HCEC 1CT (cell line): ENCODE results near the gene MICAL3.

Experiments used
- DNase-seq: peaks from one replicate; pipeline ENCODE4 v3.0.0-alpha.2; 2017

The MICAL3 gene

DNA sequence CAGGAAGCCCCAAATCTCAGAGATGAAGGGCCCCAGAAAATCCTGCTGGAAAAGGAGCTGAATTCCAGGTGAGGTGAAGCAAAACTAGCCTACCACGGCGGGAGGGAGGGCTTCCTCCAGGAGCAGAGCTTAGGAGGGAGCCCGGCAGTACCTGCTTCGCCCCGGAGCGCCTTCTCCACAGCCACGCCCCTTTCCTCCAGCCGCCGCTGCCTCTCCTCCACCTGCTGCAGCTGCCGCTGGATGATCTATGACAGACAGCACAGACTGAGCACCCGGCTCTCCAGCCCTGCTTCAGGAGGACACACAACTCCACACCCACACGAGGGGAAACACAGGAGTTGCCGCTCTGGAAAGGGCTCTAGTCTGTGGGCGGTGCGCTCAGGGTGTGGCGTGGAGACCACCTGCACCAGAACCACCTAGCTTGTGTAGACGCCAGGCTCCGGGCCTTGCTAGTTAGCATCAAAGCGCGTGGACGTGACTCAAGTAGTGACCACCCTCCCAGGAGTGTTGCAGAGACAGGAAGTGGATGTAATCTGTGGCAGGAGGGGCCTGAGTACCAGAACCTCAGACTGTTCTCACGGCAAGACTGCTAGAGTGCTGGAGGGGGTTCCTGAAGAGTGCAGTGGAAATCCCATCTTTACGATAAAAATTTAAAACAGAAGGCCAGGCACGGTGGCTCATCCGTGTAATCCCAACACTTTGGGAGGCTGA is 215.5 kb downstream of the MICAL3 start:
- DNase-seq = no peak

DNA sequence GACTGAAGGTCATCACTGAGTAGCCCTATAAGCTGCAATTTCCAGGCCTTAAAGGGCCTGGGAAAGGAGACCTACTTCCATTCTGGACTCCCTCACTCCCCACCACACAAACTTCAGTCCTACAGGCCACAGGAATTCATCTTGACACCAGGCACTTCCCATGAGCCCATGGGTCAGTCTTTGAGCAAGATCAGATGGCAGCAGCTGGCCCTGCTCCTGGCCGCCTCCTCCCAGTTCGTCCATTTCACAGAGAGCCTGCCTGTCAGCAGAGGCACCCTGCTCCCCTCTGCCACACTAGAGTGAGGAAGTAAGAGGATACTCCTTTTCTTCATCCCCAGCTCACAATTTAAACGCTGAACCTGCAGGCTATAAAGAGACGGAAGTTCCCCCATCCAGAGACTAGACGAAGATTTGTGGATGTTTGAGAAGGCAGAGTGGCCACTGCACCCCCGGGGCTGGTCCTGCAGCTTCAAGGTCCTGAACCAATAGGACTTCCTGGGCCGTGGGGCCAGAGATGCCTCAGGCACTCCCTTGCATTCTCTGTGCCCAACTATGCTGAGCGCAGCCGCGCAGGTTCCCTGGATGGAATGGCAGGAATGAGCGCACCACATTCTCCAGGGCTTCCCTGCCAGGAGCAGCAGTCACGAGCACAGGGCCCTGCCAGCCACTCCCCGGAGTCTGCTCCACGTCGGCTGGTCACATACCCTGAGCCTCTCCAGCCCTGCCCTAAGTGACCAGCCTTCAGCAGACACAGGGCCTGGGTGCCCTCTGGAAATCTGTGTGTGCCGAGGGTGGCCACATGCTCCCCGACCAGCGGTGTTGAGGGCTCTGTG is 216.6 kb downstream of the MICAL3 start:
- DNase-seq = no peak

DNA sequence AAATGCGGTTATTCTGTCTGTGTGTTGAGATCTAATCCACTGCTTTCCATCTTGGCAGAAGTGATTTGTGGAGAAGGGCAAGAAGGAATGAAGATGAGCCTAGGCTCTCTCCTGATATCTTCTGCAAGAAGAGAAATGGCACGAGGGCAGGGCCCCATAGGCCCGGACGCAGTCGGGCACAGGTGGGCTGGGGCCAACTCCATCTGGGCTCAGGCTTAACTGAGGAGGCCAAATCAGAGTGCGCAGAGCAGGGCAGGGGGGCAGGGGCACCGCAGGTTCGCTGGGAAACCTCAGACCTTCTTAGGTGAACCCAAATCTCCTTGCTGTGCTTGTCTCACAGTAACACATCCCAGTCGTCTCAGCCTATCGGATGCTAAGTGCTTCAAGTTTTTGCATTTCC is 217.3 kb downstream of the MICAL3 start:
- DNase-seq = no peak

DNA sequence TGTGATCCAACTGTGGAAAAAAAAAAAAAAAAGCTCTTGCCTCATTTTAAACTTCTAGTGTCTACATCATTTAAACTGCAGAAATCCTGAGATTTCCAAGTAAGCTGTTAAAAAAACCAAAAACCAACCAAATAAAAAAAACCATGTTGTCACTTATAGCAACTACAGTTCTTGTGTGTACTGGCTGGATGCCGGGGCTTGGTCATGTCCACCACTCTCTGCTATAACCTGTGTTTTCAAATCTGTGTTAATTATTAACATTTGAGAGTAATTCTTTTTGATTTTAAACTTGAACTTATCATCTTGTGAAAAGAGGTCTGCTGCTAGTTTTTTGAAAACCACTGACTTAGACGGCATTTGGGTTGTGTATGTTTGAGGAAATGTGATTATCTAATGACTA is 217.9 kb downstream of the MICAL3 start:
- no peak for DNase-seq

DNA sequence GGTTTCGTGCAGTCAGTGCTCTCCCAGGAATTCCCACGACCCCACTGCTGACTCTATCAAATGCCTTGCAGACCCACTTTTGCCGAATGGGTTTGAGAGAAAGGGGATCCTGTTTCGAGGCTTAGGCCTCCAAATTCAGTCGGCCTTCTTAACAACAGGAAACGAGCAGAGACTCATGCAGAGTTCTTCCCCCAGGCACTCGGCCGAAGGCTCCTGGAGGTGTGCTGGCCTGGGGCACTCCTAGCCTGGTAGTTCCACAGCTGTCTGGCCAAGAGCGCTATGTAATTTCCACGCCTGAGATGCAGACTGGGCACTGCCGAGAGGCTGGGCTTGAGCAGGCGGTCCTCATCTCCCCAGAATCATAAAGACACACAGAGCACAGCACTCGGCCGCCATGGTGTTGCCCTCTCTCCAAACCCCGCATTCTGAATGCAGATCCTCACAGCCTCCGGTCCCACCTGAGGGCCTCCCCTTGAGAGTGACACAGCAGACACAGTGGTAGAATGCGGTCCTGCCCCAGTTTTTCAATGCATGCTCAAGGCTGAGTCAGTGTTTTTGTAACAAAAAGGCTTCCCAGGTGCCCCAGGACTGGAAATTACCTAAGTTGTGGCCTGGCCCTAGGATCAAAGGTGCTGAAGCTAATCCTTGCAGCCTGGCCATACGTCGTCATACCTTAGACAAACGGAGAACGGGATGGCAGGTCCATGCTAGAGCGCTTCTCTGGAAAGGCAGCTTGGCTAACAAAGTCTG is 219.9 kb downstream of the MICAL3 start:
- DNase-seq = no peak

DNA sequence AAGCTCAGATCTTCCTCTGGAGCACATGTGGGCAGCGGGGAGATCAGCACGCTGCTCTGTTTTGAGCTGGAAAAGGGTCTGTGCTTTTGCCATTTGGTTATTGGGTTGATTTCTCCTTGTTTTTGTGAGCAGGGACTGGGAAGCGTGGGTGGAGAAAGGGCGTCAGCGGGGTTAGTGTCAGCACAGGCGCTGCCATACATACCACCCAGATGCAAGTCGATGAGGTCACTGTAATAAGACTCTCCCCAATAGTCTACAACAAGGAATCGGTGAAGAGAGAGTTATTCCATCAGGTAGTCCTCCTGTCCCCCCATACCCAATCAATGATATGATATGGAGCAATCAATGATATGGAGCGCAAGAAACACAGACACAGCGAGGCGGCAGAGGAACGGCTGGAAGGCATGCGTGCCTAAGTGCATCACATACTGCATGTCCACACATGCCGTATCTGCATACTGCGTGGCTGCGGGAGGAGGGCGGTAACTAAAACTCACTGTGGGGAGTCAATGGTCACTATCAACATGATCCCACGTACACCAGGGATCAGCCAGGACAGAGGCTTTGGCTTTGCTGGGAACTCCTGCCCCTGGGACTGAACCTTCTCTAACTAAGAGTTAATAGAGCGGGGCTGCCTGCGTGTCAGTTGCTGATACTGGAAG is 220.6 kb downstream of the MICAL3 start:
- DNase-seq = no peak

DNA sequence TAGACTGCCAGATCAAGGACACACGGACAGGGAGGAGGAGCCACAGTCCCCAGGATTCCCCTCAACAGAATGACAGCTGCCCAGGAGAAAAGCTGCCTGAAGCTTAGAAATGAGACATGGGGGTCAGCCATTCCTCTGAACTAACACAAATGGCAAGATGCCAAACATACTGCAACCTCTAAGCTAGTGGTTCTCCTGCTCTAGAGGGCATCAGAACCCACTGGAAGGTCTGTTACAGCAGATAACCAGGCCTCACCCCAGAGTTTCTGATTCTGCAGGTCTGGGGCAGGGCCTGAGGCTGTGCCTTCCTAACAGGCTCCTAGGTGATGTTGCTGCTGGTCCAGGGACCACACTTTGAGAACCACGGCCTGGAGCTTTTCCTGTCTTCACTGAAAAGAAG is 221.5 kb downstream of the MICAL3 start:
- no peak for DNase-seq

DNA sequence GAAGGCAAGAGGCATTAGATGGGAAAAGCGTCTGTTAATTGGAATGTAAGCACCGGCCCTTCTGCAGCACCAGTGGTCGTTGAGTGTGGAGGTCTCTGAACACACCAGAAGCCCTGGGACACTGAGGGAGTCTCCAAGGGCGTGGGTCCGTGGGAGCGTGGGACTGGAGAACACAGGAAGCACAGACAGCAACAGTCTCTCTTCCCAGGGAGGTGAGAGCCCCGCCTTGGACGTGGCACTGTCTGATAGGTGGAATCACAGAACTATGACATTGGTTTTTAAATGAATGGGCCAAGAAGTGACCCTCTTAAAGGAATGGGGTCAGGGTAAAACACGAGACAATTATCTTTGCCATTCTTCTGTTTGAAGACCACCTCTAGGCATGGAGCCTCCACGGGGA is 221.9 kb downstream of the MICAL3 start:
- DNase-seq = no peak

DNA sequence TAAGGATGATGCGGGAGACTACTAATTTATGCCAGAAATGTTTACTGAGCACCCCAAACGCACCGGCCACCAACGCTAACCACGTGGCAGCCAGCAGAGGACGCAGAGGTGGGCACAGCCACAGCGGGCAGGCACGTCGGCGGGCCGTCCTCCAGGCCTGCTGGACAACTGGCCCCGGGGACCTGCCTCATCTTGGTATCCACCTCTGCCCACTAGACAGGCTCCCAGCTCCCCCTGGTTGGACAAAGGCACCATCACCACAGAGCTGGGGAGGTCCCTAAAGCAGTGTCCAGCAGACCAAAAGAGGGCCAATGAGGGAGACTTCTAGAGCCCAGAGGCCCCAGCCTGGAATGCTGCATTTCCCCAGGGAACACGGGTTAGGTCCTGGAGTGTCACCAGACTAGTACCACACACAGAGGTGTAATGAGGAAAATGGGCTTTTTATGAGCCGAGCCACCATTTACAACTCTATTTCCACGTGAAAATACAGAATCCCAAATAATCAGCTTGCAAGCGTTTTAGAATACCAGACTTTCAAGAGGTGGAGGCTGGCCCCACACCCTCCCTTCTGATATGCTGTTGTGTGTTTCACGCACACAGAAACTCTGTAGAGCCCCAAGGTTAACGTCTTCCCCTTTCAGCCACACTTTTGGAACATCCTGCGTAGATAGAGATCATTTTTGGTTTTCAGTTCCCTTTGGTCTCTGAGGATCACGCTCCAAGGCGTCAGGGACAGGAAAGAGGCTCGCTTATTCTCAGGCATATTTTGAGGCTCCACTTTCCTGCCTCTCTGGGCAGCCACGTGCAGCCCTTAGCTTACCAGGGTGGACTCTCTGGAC is 226.4 kb downstream of the MICAL3 start:
- DNase-seq = no peak

DNA sequence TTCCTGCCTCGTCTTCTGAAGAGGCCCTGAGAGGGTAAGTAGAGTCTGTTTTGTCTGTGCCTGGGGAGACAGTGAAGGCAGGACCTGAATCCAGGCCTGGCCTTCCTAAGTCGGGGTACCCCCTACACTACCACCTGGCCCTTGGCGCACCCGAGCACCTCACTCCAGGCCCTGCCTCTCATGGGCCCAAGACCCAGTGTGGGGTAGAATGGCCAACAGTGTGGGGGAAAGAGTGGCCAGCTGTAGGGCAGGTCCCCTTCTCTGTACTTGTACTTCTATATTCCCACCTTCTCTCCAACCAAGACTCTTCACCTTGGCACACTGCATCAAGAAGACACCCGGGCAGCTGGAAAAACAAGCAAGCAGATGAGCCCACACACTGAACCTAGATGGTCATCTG is 227.7 kb downstream of the MICAL3 start:
- no peak for DNase-seq

DNA sequence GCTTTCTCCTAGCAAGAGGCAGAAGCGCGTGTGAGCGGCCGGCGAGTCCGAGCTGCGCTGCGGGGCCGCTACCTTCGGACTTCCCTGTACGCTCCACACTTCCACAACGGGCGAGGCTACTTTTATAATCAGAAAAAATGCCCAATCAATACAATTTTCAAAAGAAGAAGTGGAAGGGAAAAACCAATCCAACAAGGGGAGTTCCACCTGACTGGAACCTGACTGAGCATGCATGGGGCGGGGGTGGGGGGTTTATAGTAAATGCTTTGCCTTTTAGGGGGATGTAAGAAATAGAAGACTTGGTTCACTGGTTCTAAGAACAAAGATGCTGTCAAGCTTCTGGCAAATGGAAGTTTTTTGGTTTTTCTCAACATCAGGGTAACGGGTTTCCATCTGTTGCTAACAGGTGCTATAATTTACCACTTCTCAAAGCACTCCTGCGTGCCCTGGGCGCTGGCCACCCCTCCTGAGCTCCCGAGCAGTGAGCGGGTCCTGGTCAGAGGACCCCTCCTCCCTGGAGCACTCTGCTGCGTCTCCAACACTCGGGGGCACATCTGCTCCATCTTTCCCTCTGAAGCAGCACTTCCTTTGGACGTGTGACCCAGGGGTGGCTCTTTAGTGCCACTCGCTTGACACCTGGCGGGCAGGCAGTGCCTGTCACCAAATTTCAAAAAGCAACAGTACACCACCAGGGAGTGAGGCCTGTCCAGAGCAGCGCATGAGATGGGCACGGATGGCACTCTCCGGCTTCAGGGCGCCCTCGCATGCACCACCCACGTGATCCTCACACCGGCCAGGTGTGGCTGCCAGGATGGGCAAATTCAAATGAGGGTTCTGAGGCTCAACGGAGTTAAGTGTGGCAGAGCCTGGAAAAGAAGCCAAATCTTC is 228.5 kb downstream of the MICAL3 start:
- DNase-seq = no peak

DNA sequence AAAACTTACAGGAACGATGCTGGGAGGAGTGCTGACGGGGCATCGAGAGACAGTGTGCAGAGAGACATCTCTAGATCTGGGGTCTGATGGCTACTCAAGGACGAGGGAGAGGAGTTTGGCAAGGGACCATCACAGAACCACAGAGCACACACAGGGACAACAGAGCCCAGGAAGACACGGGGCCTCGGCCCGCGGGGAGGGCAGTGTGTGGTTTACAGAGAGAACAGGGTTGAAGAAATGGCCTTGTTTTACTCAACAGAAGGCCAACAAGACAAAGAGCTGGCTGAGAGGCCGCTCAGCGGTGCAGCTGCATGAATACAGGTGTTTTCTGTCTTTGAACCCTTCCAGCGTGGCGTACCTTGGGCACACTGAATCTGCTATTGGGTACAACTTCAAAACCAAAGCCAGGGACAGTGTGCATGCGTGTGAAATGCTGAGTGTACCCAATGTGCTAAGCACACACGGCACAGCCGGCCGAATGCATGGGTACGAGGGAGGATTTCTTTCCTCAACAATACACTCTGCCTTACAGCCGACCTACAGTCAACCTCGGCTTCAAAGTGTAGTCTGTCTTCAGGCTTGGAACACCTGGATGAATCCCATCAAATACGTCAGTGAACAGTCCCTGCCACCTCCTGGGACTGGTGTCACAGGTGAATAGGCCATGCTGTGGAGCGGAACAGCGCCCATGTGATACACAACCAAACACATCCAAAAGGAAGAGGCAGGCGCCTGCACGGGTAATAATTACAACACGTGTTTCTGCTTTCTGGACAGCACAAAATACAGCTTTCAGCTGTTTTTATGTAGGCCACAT is 229.4 kb downstream of the MICAL3 start:
- no peak for DNase-seq

DNA sequence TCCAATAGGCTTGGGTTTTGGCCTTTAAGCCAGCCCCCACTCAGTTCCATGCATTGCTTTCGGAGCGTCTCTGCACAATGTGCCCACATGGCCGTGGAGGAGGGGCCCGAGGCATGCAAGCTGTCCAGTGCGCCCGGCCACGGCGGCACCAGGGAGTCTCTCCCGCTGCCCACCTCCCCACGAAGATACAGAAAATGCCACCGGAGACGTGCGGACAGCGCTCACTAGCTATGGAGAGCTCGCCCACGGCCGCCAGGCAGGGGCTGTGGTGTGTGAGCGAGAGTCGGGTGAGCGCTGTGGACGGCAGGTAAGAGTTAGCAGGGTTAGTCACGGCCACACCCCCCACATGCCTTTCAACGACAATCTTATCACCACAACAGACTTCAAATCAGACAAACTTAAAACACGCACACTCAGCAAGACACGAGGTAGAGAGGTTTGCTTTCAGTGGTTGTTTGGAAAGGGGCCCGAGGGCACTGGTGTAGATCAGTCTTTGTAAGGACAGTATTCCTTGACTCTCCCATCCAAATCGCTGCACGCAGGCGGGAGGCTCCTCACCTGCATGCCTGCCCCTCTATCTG is 231.4 kb downstream of the MICAL3 start:
- no peak for DNase-seq

DNA sequence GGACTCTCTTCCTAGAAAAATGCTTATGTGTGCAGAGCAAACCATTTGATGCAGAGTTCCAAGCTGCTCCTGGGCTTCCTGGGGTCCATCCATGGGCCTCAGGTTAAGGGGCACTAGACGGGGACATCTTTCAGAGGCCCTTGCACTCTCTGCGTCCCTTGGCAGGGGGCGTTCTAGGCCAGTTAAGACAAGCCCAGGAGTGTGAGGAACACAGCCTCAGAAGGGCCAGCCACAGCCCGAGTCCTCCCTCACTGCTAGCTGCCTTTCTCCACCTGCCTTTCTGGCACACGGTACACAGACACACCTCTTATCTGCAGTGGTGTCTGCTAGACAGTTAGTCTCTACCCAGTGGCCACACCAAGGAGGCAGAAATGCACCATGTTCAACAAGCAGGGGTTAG is 232.1 kb downstream of the MICAL3 start:
- no peak for DNase-seq

DNA sequence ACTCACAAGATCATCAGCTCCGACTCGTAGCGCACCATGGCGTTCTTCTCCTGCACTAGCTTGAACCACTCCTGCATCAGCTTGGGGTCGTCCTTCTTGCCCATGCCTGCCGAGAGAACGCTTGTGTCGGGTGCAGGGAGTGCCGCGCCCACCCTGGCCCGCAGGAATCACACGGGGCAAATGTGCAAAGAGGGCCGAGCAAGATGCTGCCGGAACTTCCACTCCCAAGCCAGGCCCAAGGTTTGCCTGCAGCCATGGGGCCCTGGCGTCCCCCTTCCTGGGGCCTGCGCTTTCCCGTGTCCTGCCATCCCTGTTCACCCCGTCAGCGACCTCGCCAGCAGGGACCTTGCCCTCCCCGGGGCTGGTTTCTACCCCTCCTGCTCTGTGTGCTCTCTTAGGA is 233.2 kb downstream of the MICAL3 start:
- DNase-seq = no peak

DNA sequence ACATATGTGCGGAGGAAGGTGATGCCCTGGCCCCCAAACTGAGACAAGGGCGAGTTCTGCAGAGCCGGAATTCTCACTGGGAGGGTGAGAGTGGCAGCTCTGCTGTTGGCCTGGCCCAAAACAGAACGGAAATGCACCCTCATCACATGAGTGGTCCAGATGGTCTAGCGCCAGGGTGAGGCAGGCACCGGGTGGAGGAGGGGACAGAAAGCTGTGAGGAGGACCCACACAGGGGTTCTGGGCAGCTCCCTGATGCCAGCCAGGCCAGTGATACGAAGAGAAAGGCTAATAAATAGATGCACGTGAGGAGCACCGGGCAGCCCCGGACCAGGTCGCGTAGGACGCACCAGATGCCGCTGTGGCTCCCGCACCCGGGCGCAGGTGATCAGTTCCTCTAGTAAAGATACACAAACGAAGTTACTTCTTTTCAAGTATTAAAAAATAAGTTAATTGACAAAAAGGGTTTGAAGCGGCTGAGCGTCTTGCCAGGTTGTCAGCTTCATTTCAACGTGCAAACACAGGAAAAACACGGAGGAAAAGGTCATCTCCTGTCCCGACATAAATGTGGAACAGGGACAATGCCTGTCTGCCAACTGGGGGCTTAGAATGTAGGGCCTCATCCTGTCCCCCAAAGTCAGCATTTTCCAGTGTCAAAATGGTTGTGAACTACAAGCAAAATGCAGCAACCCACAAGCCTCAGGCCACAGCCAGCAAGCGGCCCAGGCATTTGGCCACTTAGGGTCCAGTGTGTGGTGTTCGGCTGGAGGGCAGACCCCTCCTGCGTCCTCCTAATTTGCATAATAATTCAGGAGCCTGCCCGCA is 234.8 kb downstream of the MICAL3 start:
- DNase-seq = no peak

DNA sequence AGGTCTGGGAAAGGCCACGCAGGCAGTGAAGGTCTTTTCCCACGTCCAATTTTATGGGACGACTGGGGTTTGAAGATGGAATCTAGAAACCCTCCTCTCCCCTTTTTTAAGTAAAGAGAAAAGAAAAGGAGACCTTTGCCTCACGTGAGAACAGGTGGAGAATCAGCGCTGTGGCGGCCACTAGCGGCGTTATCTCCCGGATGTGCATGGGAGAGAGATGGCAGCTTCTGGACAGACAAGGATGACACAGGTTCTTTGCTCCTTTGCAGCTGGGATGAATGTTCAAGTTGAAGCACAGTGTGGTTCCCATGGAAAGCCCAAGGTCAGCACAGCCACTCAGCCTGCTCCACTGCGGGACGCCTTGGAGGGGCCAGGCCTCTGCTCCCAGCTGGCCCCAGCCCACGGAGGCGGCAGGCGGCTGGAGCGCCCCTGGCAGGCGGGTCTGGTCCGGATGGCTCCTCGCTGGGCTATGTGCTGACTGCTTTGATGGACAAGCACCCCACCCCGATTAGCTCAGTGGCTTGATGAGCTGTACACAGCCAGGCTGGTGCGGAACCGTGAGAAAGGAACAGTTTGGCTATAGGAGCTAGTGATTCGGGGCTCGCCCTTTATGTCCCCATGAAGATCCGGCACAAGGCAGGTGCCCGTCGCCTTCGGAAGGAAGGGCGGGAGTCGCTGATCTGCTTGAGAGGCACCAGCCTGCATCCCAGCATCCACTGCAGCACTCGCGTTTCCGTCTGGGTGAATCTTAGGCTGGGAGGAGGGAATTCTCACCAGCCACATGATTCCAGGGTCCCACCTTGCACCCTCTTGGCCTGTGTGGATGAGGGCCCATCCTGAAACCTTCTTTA is 235.6 kb downstream of the MICAL3 start:
- DNase-seq = no peak

DNA sequence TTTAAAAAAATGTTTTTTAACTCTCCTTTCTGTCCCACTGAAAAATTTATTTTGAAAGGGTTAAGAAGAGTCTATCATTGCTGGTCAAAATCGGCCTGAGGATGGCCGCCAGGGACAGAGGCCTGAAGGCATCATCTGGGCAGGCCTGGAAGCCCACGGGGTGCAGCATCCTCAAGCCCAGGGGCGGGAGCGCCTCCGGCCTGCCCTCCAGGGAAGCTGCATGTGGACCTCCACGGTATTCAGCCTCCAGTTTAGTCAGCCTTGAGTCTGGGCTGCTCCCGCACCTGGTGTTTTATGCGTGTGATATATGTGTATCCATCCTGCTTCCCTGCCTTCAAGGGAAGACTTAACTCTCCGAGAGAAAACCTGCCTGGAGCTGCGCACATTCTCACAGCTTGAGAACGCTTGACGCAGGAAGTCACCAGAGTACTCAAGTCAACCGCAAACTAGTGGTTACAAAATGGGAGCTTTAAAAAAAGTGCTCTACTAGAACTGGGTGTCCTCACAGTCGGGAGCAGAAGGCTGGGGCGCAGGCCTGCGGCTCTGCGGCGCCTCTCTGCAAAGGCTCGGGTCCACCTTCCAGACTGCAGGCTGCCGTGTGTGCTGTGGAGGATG is 236.5 kb downstream of the MICAL3 start:
- no peak for DNase-seq
